Ishikawa (cell line): ENCODE results near the gene KIF20B.

Experiments used
- CEBPB ChIP-seq: IDR thresholded peaks from 2 replicates; pipeline ENCODE4 v1.6.1; 2012
- CREB1 ChIP-seq: IDR thresholded peaks from 2 replicates; pipeline ENCODE4 v1.6.1; 2012; ENCODE audit warnings: low read depth
- EGR1 ChIP-seq: IDR thresholded peaks from 2 replicates; pipeline ENCODE4 v1.6.1; 2012
- EP300 ChIP-seq: IDR thresholded peaks from 2 replicates; pipeline ENCODE4 v1.6.1; 2012; ENCODE audit warnings: borderline replicate concordance
- FOXM1 ChIP-seq: IDR thresholded peaks from 2 replicates; pipeline ENCODE4 v1.6.1; 2012; ENCODE audit warnings: low read depth, borderline replicate concordance
- MAX ChIP-seq: IDR thresholded peaks from 2 replicates; pipeline ENCODE4 v1.6.1; 2012
- NFIC ChIP-seq: IDR thresholded peaks from 2 replicates; pipeline ENCODE4 v1.6.1; 2012
- RAD21 ChIP-seq: IDR thresholded peaks from 2 replicates; pipeline ENCODE4 v1.6.1; 2012; ENCODE audit warnings: low read depth
- REST ChIP-seq: IDR thresholded peaks from 2 replicates; pipeline ENCODE4 v1.6.1; 2012; ENCODE audit warnings: low read depth, mild to moderate bottlenecking
- TAF1 ChIP-seq: IDR thresholded peaks from 2 replicates; pipeline ENCODE4 v1.6.1; 2012; ENCODE audit warnings: low read depth, mild to moderate bottlenecking
- TCF12 ChIP-seq: IDR thresholded peaks from 2 replicates; pipeline ENCODE4 v1.6.1; 2012; ENCODE audit warnings: low read depth
- TEAD4 ChIP-seq: IDR thresholded peaks from 2 replicates; pipeline ENCODE4 v1.6.1; 2012
- USF1 ChIP-seq: IDR thresholded peaks from 2 replicates; pipeline ENCODE4 v1.6.1; 2012
- YY1 ChIP-seq: IDR thresholded peaks from 2 replicates; pipeline ENCODE4 v1.6.1; 2012; ENCODE audit warnings: low read depth

- TF ChIP-seq CEBPB = no peak
- no peak for TF ChIP-seq NFIC
- no peak for TF ChIP-seq EP300
- TF ChIP-seq TCF12 = no peak
- no peak for TF ChIP-seq TAF1
- no peak for TF ChIP-seq EGR1
- TF ChIP-seq CREB1 = no peak
- TF ChIP-seq YY1 = no peak
- TF ChIP-seq REST = no peak
- no peak for TF ChIP-seq RAD21
- TF ChIP-seq FOXM1 = no peak
- TF ChIP-seq MAX = no peak
- TF ChIP-seq TEAD4 = no peak
- TF ChIP-seq USF1 = no peak
These were observed 94.5 kb downstream of the KIF20B start for GRCh38 chr10:89795840-89796239.
